Hematopoietic multipotent progenitor cell treated with erythropoietin and hydrocortisone succinate and interleukin-3 and kit ligand, for 8 days (in vitro differentiated cells): ENCODE measurements around the gene ICAM2.

Experiments
- DNase-seq: peaks from one replicate; pipeline ENCODE4 v3.0.0-alpha.2; 2015

ICAM2 gene

DNA sequence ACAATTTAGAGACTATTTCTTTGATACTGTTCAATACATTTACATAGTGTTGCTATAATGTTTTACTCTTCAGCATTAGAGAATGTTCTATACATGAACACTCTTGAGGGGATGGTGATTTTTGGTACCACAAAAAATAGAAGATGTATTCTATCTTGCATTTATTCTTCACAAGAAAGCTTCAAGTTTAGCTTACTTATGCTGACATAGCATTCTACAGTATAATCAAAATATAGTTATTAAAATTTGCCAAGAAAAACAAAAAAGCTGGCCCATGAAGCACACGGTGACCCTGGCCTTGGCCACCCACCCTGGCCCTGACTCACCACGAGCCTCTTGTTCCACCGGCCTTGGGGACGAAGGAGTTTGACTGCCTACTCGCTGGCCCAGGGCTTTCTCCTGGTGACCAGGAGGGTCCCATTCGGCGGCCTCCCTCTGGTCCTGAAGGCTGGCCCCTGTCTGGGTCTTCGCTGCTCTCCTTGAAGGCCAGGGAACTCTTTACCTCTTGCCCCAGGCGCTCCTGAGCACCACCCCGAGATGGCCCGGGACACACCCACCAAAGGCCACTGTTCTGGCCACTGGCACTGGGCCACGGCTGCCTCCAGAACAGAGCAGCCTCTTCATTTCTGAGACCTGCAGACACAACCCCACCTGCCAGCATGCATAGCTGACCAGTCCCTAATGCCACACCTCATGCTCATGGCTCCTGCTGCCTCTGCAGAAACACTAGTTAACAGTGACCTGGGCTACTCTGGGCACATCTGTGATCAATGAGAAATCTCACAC is 22.5 kb upstream of the ICAM2 start:
- DNase-seq = no peak

DNA sequence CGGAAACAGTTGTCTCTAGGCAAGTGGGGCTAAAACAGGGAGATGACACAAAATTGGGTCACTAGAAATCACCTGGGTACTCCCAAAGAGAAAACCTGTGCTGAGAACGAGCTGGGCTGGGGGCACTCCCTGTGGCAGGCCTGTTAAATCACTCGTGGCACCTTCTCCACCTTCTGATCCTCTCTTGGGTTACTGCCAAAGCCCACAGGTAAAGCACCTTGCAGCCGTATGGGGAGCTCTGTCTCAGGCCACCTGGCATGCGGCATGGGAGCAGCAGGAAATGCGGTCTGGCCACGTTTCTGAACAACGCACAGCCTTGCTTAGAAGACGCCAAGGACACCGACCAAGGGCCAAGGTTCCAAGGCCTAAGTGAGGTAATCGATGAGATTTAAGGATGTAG is 21.5 kb upstream of the ICAM2 start:
- DNase-seq = no peak

DNA sequence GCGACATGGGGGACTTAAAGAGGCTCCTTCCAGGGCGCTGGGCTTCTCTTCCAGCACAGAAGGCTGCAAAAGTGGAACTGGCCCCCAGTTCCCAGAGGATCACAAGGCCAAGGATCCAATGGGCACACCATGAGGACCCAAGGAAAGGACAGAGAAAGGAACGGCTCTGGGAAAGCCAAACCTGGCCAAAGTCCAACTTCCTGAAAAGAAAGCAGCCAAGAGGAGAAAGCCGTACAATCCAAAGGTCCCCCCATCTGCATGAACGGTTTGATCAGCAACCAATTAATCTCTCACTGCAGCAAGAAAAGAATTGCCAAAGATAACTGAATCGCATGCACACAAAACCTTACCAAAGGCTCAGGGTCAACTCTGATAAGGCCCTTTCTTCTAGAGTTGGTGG is 19.8 kb upstream of the ICAM2 start:
- no peak for DNase-seq

DNA sequence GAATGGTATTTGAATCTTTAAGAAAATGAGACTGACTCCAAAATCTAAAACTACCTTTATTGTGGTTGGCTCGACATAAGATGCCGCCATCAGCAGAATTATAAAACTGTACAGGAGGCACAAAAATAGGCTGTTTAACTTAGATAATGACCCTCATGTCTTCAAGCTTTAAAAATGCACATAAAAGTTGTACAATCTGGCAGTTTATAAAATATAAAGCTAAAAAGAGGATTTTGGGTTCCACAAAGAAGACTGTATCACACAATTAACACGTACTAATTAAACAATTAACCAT is 18.6 kb upstream of the ICAM2 start:
- no peak for DNase-seq

DNA sequence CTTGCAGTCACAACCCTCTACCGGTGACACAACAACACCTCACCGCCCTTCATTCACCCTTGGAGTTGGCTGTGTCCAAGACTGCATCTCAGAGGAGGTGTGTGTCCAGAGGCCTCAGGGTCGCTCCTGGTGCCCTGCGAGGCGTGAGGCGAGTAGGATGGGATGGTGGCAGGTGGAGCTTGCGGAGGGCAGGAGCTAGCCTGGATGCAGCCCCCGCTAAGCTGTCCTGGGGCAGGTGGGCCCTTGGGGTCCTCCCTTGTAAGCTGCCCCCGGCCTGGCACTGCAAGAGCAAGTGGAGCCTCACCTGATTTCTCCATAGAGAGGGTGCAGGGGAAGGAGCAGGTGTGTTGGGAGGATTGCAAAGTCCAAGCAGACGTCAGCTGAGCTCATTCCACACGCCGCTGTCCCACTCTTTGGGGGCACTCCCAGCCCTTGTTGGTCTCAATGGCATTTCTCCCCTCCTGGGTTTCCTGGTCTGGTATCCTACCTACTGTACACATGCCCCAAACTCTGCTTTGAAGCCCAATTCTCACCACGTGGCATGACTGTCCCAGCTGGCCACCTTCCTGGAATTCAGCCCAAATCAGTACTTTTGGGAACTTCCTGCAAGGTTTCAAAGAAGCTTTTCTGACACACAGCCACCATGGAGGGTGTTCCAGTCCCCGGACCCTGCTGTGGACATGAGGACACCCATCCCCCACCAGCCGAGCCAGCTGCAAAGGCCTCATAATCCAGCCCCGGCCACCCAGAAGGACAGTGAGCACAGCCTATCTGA is 18.1 kb upstream of the ICAM2 start:
- no peak for DNase-seq

DNA sequence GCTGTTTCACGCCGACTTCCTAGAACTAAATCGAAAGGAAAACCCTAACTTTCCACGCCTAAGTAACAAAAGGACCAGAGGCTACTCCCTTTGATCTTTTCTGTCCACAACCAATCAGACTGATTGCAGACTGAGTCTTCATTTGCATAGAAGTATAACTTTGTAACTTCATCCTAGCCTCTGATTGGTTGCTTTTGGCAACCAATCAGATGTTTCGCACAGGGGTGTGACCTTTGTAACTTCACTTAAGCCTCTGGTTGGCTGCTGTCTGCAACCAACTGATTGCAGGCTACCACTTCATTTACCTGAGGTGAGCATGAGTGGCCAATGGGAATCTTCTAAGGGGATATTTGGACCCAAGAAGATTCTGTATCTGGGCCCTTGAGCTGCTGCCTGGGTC is 17.4 kb upstream of the ICAM2 start:
- DNase-seq = peak; percentile 43

DNA sequence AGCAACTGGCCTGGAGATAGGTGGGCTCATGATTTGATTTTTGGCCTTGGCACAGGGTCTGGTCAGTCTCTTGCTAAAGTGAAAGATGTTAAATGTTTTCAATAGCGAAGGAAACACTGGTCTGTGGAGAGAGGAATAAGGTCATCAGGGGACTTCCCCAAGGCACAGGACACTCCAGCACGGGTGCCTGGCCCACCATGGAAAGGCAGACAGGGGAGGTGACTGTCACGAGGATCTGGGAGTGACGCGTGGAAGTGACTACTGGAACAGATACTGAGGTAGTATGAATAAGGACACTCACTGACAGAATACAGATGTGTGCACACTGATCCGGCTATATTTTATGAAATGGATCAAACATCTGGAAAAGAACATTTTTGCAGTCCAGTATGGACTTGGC is 16.7 kb upstream of the ICAM2 start:
- no peak for DNase-seq

DNA sequence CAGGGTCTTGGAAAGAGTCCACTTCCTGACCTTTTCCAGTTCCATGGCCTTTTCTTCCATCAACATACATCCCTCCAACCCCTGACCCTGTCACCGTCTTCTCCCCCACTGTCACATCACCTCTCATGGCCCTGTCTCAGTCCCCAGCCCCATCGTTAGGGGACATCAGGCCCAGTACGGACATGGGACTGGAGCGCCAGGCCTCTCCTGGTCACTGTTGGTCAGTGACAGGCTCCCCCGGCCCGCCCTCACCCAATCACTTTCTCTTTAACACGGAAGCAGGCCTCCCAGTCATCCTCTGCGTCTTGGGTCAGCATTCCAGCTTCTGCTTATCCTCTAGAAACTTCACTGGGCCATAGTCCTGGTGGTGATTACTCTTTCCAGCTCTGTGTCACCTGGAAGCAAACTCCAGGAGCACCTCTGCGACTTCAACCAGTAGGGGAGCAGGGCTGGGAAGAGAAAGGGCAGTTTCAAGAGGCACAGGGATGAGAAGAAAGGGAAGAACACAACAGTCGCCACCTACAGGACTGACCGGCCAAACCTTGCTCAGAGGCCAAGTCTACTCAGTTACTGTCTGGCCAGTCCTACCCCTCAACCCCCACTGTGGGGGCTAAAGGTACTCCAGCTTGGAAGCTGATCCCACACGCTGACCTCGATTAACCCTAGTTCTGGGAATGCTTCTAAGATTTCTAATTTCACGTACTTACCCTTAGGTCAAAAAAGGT is 15.9 kb upstream of the ICAM2 start:
- DNase-seq = no peak

DNA sequence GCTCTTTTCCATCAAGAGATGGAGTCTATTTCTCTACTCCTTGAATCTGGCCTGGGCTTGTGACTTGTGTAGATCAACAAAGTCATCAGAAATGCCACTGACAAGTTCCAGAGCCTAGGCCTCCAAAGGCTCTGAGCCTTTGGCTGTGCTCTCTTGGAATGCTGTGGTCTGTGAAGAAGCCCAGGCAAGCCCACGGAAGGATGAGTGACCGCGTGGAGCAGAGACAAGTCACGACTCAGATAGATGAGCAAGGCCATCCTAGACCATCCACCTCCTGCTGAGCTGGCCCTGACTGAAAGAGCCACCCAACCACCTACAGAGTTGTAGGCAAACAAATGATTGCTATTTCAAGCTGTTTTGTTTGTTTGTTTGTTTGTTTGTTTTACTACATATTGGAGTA is 11.6 kb upstream of the ICAM2 start:
- DNase-seq = no peak

DNA sequence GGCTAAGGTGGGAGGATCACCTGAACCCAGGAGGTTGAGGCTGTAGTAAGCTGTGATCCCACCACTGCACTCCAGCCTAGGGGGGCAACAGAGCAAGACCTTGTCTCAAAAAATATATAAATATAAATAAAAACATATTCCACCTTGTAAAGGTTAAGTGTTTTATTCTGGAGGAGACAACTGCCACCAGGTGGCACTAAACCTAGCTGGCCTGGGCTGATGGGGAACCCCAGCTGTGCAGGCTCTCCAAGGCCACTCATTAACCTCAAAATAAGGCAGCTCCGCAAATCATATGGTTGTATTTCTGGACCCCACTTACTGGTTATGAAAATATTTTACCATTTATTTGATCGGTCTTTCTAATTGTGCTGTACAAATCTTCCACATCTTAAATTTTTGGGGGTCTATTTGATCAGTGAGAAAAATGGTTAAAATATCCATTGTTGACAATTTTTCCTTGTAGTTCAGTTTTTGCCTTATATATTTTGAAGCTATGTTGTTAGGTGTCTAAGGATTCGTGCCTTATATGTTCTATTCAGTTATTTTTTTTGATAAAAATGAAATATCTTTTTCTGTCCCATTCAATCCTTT is 8.5 kb upstream of the ICAM2 start:
- DNase-seq = peak; percentile 79

DNA sequence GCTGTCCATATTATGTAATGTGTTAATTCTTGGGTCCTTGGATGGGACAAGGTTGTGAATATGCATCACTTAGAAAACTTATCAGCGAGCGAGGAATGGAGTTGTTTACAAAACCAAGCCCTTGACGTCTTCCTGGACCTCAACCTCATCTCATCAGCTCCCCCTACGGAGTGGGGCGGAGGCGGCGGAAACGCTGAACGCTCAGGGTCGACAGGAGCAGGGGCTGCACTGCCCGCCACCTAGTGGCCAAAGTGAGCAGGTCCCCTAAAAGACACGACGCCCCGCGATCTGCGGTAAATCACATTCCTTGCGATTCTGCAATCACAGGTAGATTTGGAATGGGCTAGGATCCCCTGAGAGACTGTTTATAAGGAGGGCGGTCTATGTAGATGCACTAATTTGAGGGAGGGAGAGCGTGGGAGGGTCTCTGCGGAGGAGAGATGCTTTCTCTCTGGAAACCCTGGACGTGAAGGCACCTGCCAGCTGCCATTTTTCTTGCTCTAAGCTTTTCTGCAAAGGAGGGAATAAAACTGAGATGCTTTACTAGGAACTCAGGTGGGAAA is 5.4 kb upstream of the ICAM2 start:
- DNase-seq = peak; percentile 94

DNA sequence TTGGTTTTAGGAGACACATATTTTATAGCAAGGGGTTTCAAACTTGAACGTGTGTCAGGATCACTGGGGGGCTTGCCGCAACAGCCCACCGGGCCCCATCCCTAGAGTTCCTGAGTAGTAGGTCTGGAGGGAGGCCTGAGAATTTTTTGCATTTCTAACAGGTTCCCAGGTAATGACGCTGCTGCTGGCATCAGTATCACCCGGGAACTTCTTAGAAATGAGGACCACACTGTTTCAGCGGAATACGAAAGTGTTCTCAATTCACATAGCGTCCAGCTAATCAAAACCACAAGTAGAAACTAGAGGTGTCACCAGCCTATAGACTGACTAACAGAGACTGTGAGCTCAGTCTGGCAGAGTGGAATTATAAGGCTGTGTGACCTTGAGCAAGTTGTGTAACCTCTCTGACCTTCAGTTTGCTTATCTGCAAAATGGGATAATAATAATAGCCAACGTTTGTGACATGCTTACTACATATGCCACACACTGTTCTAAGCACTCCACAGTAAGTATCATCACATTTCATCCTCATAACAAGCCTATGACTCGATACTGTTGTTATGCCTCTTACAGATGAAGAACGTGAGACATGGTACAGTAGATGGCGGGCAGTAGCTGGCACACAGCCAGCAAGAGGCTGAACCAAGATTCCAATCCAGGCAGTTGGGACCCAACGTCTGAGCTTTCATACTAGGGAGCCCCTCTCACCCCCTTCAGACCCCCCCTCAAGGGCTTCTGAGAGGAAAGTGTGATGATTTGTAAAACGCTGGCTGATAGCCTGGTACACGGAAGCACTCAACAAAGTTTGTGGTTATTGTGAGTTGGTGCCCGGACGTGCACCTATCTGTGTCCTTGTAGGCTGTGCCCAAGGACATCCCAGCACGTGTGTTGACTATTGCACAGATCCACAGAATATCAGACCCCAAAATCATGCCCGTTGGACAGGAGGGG is 4.6 kb upstream of the ICAM2 start:
- peak; percentile 67 for DNase-seq

DNA sequence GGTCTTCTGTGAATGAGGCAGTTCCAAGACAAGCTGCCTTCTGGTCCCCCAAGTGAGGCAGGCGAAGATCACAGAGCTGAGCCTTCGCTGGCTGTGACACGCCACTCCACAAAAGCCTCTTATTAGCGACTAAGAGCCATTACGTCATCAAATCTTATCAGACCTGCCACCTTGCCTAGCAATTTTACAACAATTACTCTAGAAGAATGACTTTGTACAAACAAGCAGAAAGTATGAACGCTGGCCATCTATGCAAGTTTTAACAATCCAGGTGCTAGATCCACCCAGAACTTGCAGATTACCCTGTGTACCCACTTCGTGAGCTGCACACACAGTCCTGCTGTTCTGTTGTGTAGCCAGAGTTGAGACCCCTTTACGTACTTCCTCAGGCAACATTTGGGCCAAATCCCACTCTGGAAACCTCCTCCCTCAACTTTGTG is 3.8 kb upstream of the ICAM2 start:
- DNase-seq = peak; percentile 97

DNA sequence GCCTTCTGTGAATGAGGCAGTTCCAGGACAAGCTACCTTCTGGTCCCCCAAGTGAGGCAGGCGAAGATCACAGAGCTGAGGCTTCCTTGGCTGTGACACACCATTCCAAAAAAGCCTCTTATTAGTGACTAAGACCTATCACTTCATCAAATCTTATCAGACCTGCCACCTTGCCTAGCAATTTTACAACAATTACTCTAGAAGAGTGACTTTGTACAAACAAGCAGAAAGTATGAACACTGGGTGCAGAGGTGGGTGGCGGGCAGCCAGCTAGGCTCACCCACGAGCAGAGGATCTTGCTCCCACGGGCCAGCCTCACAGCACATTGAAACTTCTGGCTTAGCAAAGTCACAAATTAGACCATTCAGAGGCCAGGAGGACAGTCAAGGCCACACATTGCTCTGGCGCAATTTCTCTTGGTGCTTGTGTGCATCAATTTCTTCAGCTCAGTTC is 2.2 kb upstream of the ICAM2 start:
- peak; percentile 75 for DNase-seq

DNA sequence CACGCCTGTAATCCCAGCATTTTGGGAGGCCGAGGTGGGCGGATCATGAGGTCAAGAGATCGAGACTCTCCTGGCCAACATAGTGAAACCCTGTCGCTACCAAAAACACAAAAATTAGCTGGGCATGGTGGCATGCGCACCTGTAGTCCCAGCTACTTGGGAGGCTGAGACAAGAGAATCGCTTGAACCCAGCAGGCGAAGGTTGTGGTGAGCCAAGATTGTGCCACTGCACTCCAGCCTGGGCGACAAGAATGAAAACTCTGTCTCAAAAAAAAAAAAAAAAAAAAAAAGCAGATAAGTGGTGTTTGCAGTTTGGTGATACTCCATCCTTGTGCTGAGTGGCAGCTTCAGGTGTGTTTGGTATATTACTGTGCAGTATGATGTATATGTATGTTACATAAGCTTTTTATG is 877 bp downstream of the ICAM2 start:
- peak; percentile 66 for DNase-seq

DNA sequence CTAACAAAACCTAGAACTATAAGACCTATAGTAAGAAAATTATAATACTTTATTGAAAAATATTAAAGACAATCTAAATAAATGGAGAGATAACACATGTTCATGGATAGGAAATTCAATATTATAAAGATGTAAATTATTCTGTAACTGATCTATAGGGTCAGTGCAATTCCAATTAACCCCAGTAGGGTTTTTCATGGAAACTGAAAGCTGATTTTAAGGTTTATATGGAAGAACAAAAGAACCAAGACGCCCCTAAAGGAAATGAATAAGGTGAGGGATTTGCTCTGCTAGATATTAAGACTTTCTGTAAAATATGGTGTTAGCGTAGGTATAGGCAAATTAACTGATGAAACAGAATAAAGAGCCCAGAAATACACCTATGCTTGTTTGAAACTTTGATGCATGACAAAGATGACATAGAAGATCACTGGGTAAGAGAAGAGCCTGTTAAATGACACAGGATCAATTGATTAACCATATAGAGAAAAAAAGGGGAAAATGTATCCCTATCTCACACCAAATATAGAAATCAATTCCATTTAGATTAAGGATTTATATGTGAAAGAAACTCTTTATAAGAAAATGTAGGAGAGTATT is 3.0 kb downstream of the ICAM2 start:
- peak; percentile 51 for DNase-seq

DNA sequence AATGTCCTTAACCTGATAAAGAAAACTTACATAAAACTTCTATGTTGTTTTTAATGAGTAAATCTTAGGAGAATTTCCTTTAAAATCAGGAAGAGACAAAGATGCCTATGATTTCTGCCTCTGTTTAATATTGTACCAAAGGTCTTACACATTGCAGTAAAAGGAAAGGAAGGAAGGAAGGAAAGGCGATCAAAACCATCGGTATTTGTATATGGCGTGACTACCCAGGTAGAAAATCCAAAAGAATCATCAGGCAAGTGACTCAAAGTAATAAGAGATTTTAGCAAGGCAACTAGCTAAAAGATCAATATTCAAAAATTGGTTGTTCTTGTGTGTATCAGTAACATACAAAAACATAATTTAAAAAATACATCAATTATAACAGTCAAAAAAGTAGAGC is 3.5 kb downstream of the ICAM2 start:
- no peak for DNase-seq

DNA sequence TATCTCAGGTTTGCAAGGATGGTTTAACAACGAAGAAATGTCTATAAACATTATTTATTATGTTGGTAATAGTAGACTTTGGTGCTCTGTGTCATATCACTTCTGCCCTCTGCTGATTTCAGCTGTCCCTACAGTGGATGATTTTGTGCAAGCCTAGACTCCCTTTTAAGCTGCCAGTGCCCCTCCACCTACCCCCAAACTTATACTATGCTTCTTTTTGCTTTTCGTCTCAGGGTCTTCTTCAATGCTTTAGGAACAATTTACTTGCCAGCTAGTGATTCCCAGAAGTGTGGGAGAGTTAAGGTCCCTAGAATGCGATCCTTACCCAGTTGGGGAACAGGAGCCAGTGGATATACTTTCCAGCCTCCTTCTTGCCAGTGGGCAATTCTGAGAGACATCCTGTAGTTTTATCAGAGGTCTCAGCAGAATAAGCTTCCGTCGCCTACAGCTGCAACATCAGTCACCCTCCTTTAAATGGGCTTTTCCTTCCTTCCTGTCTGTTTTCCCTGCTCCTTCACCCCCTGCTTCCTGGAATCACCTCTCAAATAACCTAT is 4.1 kb downstream of the ICAM2 start:
- peak; percentile 58 for DNase-seq

DNA sequence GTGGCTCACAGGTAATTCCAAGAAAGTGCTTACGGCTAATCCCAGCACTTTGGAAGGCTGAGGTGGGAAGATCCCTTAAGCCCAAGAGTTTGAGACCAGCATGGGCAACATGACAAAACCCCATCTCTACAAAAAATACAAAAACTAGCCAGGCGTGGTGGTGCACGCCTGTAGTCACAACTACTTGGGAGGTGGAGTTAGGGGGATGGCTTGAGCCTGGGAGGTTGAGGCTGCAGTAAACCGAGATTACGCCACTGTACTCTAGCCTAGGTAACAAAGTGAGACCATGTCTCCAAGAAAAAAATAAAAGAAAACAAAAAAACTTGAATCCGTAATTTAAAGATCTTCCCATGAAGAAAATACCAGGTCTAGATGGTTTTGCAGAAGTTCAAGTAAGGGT is 5.0 kb downstream of the ICAM2 start:
- no peak for DNase-seq

DNA sequence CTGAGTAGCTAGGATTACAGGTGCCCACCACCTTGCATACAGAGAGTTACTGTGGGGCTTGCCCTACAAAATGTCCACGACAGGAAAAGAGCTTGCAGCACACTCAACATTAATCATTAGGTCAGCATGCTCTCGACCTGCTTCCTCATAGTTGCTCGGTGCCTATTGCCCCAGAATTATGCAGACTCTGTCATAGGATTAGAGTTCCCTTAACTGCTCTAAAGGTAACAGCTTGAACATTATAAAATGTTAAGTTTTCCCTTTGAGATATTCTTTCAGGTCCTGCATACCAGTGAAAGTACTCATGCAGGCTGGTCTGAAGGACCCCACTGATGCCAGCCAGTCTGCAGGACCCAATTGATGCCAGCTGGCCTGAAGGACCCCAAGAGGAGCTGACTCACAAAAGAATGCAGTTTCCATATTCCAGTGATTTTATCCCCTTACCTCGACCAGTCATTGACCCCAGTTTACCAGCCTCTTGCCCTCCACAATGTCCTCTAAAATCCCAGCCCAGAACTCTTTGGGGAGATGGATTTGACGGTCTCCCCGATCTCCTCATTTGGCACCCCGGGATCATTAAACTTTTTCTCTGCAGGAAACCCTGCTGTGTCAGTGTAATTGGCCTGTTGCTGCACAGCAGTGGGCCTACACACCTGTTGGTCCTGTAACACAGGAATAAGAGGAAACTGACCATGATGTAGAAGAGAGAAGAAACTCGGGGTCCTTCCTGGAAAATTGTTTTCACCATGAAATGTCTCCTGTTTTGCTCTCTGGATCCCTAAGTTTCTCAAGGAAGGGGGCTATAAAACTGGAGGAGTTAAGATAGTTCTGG is 10.6 kb downstream of the ICAM2 start:
- no peak for DNase-seq
